SU-DHL-6 (cell line): ENCODE measurements around the gene PLCD1.
"Not testable (repeated sequence)": the region's sequence is repeated elsewhere in the genome, so short reads cannot be mapped to it uniquely, and the experiment has no call there.

ENCODE experiments used
- H2AFZ ChIP-seq: fragments of 200-600 bp; sonication (generic); 2 replicates; pipeline ENCODE4 v1.6.1; 2014; ENCODE audit warnings: low read depth, mild to moderate bottlenecking, moderate library complexity, mixed read lengths, antibody characterized with exemption, low read length; ENCODE audit not compliant: severe bottlenecking
- H3F3A ChIP-seq: fragments of 200-600 bp; shearing (Covaris generic); 2 replicates; pipeline ENCODE4 v1.6.0; 2016; ENCODE audit warnings: antibody characterized with exemption, mild to moderate bottlenecking; ENCODE audit not compliant: insufficient read depth
- H3K27ac ChIP-seq: fragments of 200-600 bp; sonication (generic); 2 replicates; pipeline ENCODE4 v1.5.1; 2016; ENCODE audit warnings: low read depth, mild to moderate bottlenecking, low read length, moderate library complexity, mixed read lengths
- H3K27me3 ChIP-seq: fragments of 200-600 bp; sonication (generic), shearing (Covaris generic); 2 replicates; pipeline ENCODE4 v1.6.0; 2014; ENCODE audit warnings: mild to moderate bottlenecking, low read length
- H3K36me3 ChIP-seq: fragments of 200-600 bp; sonication (generic); 2 replicates; pipeline ENCODE4 v1.6.1; 2014; ENCODE audit warnings: mild to moderate bottlenecking, low read length, mixed read lengths
- H3K4me2 ChIP-seq: fragments of 300-600, 200-600 bp; shearing (Covaris generic), sonication (generic); 2 replicates; pipeline ENCODE4 v1.6.0; 2014; ENCODE audit warnings: low read length, low read depth, mild to moderate bottlenecking; ENCODE audit not compliant: poor library complexity, severe bottlenecking
- H3K4me3 ChIP-seq: fragments of 200-600 bp; sonication (generic); 2 replicates; pipeline ENCODE4 v1.5.1; 2014; ENCODE audit warnings: antibody characterized with exemption, low read length, mild to moderate bottlenecking, mixed read lengths; ENCODE audit not compliant: insufficient read depth, poor library complexity, severe bottlenecking
- H3K79me2 ChIP-seq: fragments of 200-600 bp; sonication (generic); 2 replicates; pipeline ENCODE4 v1.6.1; 2014; ENCODE audit warnings: mild to moderate bottlenecking, low read length, moderate library complexity; ENCODE audit not compliant: insufficient read depth
- H3K9ac ChIP-seq: fragments of 200-600 bp; sonication (generic); 2 replicates; pipeline ENCODE4 v1.7.0; 2014; ENCODE audit warnings: mild to moderate bottlenecking, low read length
- H3K9me2 ChIP-seq: fragments of 200-600 bp; sonication (generic); replicated peaks from 2 replicates; pipeline ENCODE4 v1.6.1; 2014; ENCODE audit warnings: low read length; ENCODE audit not compliant: insufficient read depth
- H3K9me3 ChIP-seq: fragments of 200-600 bp; sonication (generic); 2 replicates; pipeline ENCODE4 v1.6.1; 2014; ENCODE audit warnings: low read length, mixed read lengths; ENCODE audit not compliant: insufficient read depth
- H4K20me1 ChIP-seq: fragments of 200-600 bp; sonication (generic); 2 replicates; pipeline ENCODE4 v1.6.1; 2014; ENCODE audit warnings: low read depth, mild to moderate bottlenecking, antibody characterized with exemption, low read length, moderate library complexity, mixed read lengths
- EZH2phosphoT487 ChIP-seq: fragments of 200-600 bp; sonication (generic), shearing (Covaris generic); conservative IDR thresholded peaks from 2 replicates; pipeline ENCODE4 v1.6.1; 2018; ENCODE audit warnings: mild to moderate bottlenecking, antibody characterized with exemption, low read length, moderate library complexity, mixed read lengths
- TF ChIP-seq, protein P1 (sequence below): fragments of 200-600 bp; sonication (generic); IDR thresholded peaks from one replicate; pipeline ENCODE4 v1.5.1; 2017; ENCODE audit warnings: antibody characterized with exemption, mild to moderate bottlenecking, low read length, moderate library complexity; ENCODE audit not compliant: insufficient read depth, poor library complexity, severe bottlenecking

Gene PLCD1

GRCh38 chr3:37990527-37990926 is 38.9 kb downstream of the PLCD1 start, which contains the start of gene VILL:
VILL (plus strand) TSS chr3:37990786; CDS start chr3:37993673, 2,887 bp downstream.
- Histone ChIP-seq H3K9ac (no peak within 1 kb of the TSS), H3F3A (no peaks in the 10 kb centered on the region), H3K27ac (no peak within 1 kb of the TSS), H3K4me3 (no peak within 1 kb of the TSS), H3K4me2 (no peak within 1 kb of the TSS), H3K79me2 (no peaks in the 10 kb centered on the region), H3K9me2 (no peaks in the 10 kb centered on the region), H4K20me1 (no peaks in the 10 kb centered on the region), H3K36me3 (no peaks in the 10 kb centered on the region), H2AFZ (no peak within 1 kb of the TSS), H3K27me3 (no peaks in the 10 kb centered on the region), H3K9me3 (no peaks in the 10 kb centered on the region)
- TF ChIP-seq EZH2phosphoT487 = no peak
- TF ChIP-seq, protein P1, sequence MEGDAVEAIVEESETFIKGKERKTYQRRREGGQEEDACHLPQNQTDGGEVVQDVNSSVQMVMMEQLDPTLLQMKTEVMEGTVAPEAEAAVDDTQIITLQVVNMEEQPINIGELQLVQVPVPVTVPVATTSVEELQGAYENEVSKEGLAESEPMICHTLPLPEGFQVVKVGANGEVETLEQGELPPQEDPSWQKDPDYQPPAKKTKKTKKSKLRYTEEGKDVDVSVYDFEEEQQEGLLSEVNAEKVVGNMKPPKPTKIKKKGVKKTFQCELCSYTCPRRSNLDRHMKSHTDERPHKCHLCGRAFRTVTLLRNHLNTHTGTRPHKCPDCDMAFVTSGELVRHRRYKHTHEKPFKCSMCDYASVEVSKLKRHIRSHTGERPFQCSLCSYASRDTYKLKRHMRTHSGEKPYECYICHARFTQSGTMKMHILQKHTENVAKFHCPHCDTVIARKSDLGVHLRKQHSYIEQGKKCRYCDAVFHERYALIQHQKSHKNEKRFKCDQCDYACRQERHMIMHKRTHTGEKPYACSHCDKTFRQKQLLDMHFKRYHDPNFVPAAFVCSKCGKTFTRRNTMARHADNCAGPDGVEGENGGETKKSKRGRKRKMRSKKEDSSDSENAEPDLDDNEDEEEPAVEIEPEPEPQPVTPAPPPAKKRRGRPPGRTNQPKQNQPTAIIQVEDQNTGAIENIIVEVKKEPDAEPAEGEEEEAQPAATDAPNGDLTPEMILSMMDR = no peak

GRCh38 chr3:37989821-37990480 is 39.5 kb downstream of the PLCD1 start:
- H3K9me2 ChIP-seq = no peaks in the 10 kb centered on the region
- no peak overlapping the region for H3K9ac ChIP-seq

DNA sequence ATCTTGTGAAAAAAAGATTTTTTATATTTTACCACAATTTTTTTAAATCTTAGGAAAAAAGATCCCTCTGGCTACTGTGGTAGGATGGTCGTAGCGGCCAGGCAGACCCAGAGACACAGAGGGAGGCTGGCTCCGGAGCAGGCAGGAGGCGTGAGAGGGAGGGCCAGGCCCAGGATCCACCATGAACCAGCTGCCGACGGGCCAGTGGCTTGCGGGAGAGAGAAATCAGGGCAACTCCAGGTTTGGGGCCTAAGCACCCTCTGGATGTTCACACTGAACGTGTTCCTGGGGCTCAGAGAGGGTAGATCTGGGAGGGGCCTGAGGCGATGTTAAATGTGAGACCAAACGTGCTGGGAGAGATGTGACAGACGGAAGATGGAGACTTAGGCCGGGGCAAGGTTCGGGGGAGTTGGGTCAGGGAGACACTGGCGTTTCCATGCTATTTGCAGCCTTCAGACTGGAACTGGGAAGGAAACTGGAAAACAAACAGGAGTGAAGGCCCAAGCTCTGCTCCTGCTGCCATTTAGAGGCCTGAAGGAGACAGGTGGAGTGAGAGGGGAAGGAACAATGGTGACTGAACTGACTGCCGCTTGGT is 40.4 kb downstream of the PLCD1 start:
- H2AFZ ChIP-seq = no peak overlapping the region
- no peak overlapping the region for H3K4me3 ChIP-seq
- H3K27me3 ChIP-seq = no peaks in the 10 kb centered on the region
- no peaks in the 10 kb centered on the region for H3K9me3 ChIP-seq
- H3K9me2 ChIP-seq = no peaks in the 10 kb centered on the region
- H4K20me1 ChIP-seq = no peaks in the 10 kb centered on the region
- no peak overlapping the region for H3K27ac ChIP-seq
- no peak overlapping the region for H3K4me2 ChIP-seq
- H3K36me3 ChIP-seq = no peaks in the 10 kb centered on the region
- H3F3A ChIP-seq = no peaks in the 10 kb centered on the region
- TF ChIP-seq EZH2phosphoT487 = no peak
- TF ChIP-seq, protein P1 = no peak
- H3K9ac ChIP-seq = no peak overlapping the region
- H3K79me2 ChIP-seq = no peaks in the 10 kb centered on the region

More at GRCh38 chr3:37989821-37990480, 39.5 kb downstream of the PLCD1 start:
- H3K4me2 ChIP-seq = no peak overlapping the region
- H3K27me3 ChIP-seq = no peaks in the 10 kb centered on the region
- no peak overlapping the region for H3K27ac ChIP-seq
- TF ChIP-seq EZH2phosphoT487 = no peak
- TF ChIP-seq, protein P1 = no peak
- no peaks in the 10 kb centered on the region for H3F3A ChIP-seq
- H3K4me3 ChIP-seq = no peak overlapping the region
- H3K36me3 ChIP-seq = no peaks in the 10 kb centered on the region
- H3K9me3 ChIP-seq = no peaks in the 10 kb centered on the region
- no peak overlapping the region for H2AFZ ChIP-seq
- no peaks in the 10 kb centered on the region for H3K79me2 ChIP-seq
- no peaks in the 10 kb centered on the region for H4K20me1 ChIP-seq

DNA sequence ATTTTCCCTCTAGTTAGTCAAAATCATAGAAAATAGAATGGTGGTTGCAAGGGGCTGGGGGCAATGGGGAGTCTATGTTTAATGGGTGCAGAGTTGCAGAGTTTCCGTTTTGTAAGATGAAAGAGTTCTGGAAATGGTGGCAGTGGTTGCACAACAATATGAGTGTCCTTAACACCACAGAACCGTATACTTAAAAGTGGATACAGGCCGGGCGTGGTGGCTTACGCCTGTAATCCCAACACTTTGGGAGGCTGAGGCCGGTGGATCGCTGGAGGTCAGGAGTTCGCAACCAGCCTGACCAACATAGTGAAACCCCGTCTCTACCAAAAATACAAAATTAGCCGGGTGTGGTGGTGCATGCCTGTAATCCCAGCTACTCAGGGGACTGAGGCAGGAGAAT is 41.1 kb downstream of the PLCD1 start:
- H3K4me3 ChIP-seq, H3F3A ChIP-seq, H3K79me2 ChIP-seq, H2AFZ ChIP-seq, H3K27me3 ChIP-seq, H3K36me3 ChIP-seq, H4K20me1 ChIP-seq, H3K9me2 ChIP-seq, H3K9me3 ChIP-seq, H3K9ac ChIP-seq, H3K4me2 ChIP-seq, H3K27ac ChIP-seq: not testable (repeated sequence)
